ENCODE results near the gene HIRA.

- TF ChIP-seq NFYB (IDR thresholded peaks at IDR 0.05; ENCODE audit: extremely low read depth, insufficient read length) (no peak), ZFP1 (CRISPR knock-in tag; IDR thresholded peaks at IDR 0.05) (no peak), SMC3 (conservative IDR thresholded peaks at IDR 0.05; ENCODE audit: insufficient read depth, low read depth, low read length) (no peak), MEIS2 (IDR thresholded peaks at IDR 0.05; ENCODE audit: partially characterized antibody) (no peak), ZZZ3 (IDR thresholded peaks at IDR 0.05) (no peak), GABPB1 (CRISPR knock-in tag; IDR thresholded peaks at IDR 0.05) (no peak), ZNF644 (tag; IDR thresholded peaks at IDR 0.05; ENCODE audit: low read depth) (no peak), CEBPZ (IDR thresholded peaks at IDR 0.05; ENCODE audit: borderline replicate concordance, low read depth, low read length) (no peak), THAP7 (CRISPR knock-in tag; IDR thresholded peaks at IDR 0.05) (no peak), ZNF407 (IDR thresholded peaks at IDR 0.05; ENCODE audit: low read depth) (no peak), CTCF (IDR thresholded peaks at IDR 0.05 in 2 of 3, conservative IDR thresholded peaks at IDR 0.05 in 1 of 3; ENCODE audit: insufficient read depth in 2 of 3, low read depth in 1 of 3, low read length in 3 of 3) (no peak), TRIM25 (IDR thresholded peaks at IDR 0.05; ENCODE audit: borderline replicate concordance) (no peak)
Measured at GRCh38 chr22:19352766-19353165, 78.8 kb downstream of the HIRA start.
